NCI-H2107 treated with DMSO at 0.1 percent for 48 hours (cell line): Measurements from ENCODE around the gene PLCD3.

Experiments
- DNase-seq: peaks from one replicate; lab custom pipeline; 2025; ENCODE audit not compliant: unreplicated experiment; lab: John Stamatoyannopoulos, UW

The PLCD3 gene

GRCh38 chr17:45118691-45119090 is 13.6 kb downstream of the PLCD3 start:
- DNase-seq = no peak

DNA sequence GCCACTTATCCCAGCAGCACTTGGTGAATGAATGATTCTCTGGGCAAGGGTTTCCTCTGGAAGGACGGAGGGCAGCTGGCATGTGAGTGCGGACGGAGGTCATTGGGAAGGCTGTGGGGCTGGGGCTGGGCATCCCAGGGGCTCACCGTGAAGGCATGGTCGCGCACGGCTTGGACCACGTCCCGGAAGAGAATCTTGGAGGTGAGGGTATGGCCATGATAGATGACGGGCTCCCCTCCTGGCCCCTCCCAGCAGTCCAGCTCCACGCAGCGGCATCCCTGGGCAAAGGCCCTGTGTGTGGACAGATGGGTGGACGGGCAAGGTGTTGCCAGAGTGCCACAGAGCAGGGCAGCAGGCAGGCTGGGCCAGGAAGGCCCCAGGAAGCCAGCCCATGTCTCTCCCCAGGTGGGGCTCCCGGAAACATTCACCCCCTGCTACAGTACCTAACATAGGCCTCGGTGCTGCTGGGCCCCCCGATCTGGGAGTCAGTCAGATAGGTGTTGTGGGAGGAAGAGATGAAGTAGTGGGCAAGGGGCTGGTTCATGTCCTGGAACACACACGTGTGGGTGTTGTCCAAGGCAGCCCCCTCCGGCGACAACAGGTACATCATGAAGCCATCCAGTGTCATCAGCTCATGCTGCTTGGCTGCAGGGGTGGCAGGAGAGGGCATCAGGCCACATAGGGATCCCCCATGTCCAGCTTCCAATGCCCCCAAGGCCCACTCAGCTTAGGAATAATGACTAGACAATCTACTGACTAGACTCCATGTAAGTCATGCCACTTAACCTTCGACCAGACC is 14.3 kb downstream of the PLCD3 start:
- no peak for DNase-seq

- no peak for DNase-seq
Measured at GRCh38 chr17:45117334-45117733, 15.0 kb downstream of the PLCD3 start.

DNA sequence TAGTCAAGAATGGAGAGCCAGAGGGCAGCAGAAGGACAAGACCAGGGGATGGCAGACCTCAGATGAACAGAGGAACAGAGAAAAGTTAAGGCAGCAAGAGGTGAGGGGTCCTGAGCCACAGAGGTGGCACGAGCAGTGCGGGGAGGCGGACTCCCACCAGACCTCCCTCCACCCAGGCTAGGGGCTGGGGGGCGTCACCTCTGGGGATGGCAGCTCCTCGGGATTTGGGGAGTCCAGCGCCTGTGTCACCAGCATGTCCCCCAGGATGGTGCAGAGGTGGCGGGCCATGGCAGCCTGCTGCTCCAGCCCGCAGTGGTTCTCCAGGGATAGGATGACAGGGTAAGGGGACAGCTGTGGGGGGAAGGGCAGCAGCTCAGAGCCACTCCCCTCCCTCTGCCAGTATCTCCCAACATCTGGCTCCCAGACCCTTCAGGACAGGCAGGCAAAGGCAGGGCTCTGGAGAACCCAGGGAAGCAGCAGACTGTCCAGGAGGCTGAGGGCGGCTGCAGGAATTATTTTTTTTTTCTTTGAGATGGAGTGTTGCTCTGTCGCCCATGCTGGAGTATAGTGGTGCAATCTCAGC is 15.8 kb downstream of the PLCD3 start:
- DNase-seq = no peak

- no peak for DNase-seq
Measured at GRCh38 chr17:45115871-45116270, 16.4 kb downstream of the PLCD3 start.

GRCh38 chr17:45115015-45115625 is 17.2 kb downstream of the PLCD3 start:
- no peak for DNase-seq

- no peak for DNase-seq
Measured at GRCh38 chr17:45114117-45114932, 18.0 kb downstream of the PLCD3 start.

DNA sequence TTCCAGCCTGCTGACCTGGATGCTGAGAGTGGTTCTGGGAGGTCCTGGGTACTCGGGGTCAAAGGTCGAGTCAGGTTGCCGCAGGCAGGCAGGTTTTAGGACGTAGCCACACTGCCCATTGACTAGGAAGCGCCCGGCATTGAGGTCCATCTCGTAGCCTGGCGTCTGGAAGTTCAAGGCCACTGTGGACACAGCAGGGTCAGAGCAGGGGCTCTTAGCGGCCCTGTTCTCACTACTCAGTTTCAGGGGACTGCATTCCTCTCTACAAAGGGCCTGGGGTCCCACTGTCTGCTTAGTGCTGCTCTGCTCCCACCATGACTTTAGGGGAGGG is 18.9 kb downstream of the PLCD3 start:
- no peak for DNase-seq

- DNase-seq = no peak
Measured at GRCh38 chr17:45112559-45113423, 19.5 kb downstream of the PLCD3 start.

DNA sequence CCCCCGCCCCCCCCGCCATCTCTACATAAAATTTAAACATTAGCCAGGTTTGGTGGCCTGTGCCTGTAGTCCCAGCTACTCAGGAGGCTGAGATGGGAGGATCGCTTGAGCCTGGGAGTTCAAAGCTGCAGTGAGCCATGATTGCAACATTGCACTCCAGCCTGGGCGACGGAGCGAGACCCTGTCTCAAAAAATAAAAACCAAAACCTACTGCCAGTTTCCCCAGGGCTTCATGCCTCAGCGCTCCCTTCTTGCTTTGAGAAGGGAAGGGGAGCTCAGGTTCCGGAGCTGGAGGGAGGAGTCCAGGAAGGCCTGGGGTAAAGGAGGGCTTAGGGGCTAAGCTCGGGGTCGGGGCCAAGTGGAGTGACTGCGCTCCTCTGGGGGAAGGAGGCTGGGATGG is 20.5 kb downstream of the PLCD3 start:
- no peak for DNase-seq

DNA sequence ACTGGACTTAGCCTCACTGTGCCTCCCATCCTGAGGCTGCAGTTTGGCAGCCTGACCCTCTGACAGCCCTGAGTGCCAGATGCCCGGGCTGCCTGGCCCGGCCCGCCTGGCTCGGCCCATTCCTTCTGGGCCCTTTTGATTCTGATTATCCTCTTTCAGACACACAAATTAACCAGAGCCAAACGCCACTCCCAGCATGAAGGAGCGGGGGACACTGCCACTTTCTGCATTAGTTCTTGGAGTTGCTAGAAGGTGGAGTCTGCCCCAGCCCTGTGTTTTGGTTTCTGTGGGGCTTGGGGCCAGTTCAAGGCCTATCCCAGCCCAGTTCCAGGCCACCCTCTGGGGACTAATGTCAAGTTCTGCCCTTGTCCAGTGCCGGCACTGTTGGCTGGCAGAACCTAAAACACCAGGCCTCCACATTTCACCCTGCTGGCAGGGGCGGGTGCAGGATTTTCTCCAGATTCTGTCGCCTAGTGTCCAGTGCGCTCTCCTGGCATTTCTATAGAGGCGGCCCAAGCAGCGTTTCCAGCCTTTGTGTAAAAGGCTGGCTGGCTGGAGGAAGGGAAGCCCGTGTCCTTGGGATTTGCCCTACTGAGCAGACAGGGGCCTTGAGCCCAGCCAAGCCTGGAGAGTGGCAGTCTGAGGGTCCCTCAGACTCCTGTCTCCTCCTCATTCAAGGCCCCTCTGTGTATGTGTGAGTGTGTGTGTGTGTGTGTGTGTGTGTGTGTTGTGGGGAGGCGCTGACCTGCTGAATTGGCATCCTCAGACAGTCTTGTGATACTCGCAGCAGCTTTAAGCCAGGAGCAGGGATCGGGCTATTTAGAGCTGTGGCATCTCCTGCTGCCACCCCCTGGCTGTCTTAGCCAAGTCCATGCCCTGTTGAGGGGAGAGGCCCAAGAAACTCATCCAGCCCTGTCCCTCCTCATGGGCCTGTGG is 21.4 kb downstream of the PLCD3 start:
- DNase-seq = no peak

DNA sequence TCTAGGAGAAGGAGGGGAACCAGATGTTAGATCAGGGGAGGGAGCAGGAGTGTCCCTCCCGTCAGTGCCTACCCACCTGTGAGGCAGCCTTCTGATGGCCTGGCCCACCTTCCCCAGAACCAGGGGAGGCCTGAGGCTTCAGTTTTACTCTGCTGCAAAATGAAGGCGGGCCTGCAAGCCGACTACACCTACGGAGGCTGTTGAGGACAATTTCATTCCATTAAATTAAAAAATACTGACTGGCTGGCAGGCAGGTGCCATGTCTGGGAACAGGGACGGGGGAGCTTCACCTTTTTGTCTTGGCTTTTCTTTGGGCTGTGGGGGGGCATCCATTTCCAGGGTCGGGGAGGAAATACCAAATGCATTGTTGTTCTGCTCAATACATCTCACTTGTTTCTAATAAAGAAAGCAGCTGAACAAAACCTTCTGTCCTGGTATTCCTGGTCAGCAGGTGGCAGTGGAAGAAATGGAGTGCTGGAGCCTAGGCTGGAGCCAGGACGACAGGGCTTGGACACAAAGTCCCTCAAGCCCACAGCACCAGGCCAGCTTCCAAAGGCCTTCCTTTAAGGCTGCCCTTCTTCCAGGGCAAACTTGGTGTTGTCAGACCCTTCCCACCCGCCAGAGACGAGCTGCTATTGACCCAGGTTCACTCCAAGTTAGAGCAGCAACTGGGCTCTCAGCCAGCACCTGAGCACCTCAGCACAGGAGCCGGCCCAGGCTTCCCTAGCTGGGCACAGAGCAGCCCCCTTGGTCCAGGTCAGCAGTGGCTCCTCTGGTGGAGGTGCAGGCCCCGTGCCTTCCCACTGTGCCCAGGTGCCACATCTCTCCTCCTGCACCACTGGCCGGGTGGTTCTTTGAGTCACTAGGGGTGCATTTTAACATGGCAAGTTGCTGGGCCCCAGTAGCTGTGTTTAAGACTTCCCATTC is 23.5 kb downstream of the PLCD3 start:
- no peak for DNase-seq

- DNase-seq = no peak
Measured at GRCh38 chr17:45108051-45108450, 24.3 kb downstream of the PLCD3 start.

DNA sequence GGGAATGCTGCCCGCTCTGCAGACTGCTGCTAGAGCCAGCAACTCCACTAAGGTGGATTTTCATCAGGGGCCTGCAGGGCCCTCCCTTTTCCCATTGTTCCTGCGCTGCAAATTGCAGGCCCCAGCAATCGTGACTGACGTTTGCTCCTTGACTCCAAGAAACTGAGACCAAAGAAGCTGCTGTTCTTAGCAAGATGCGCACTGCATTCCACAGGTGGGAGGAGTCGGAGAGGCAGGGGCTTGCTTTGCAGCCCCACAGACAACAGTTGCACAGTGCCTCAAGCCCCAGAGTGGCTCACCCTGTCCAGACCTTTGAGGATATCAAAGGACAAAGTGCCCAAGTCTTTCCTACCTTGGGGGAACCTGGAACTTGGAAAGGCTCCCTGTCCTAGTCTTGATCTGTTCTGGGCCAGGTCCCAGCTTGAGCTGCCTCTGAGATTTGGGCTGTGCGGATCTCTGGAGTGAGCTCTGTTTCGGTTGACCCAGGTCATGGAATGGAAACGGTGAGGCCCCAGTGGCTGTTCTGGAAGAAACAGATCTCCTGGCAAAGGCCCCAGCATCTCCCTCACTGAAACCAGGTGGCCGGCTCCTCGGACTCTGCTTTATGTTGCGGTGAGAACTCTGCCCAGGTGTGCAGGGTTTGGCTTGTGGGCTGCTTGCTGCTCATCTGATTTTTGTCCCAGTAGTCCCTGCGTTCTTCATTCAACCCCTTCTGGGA is 24.9 kb downstream of the PLCD3 start:
- DNase-seq = no peak

GRCh38 chr17:45106582-45106981 is 25.7 kb downstream of the PLCD3 start:
- no peak for DNase-seq

DNA sequence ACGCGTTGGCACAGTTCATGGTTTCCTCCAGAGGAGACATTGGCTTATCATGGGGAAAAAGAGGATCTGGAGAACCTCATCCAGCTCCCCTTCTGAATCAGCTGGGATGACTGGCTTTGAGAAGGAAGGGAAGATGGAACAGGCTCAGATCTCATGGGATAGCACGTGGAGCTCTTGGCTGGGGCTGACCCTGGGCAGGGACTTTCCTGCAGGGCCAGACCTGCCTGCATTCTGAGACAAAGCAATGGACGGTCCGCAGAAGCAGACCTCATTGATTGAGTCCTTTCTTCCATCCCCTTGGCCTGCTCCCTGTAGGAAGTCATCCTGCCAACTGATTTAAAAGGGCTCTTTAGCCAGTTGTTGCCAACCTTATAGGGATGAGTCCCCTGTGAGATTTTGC is 26.2 kb downstream of the PLCD3 start:
- no peak for DNase-seq

DNA sequence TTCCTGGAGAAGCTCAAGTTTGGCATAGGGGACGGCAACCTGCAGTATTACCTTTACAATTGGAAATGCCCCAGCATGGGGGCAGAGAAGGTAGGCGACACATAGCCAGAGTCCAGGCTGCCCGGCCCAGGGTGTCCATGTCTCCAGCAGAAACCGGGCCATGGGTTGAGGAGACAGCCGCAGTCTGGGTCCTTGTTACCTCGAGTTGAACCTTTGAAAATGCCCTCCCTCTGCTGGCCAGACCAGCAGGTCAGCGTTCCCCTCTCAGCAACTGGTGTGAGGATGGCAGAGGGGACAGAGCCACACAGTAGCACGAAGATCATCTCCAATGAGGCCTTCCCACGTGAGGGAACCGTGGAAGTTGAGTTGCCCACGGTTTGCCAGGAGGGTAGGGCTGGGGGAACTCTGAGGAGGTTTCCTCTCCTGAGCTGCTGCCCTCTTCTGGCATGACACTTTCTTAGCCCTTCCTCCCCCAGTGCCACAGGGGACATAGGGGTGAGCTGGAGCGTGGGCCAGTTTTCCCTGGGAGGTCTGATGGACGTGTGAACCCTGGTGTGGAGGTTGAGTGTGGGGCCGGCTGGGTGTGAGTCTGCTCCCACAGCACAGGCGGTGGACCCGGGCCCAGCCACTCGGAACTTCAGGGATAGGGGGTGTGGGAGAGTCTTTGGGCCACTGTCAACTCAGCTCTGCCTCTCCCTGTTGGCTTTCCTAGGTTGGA is 27.2 kb downstream of the PLCD3 start:
- no peak for DNase-seq
